Esophagus muscularis mucosa (tissue), 4 donors: ENCODE data around the gene FGF6. TPM values are rescaled to one million over a fixed set of nuclear protein-coding genes. Genes with fewer than 3 reads are reported as not detected.
"Not testable (repeated sequence)": the region's sequence is repeated elsewhere in the genome, so short reads cannot be mapped to it uniquely, and the experiment has no call there.

ENCODE experiments used
- DNase-seq: peaks from one replicate; pipeline ENCODE4 v3.0.0-alpha.2; 2017; ENCODE audit errors: extremely low spot score
- H3K27ac ChIP-seq, 4 donors: fragments of 200-600 bp; sonication (generic); replicated peaks in 1 of 4; 1 replicate in 3 of 4; 2 replicates in 1 of 4; pipeline ENCODE4 v1.5.1; 2016 to 2019; ENCODE audit warnings: mild to moderate bottlenecking in 1 of 4
- H3K27me3 ChIP-seq, 4 donors: fragments of 200-600 bp; sonication (generic); one replicate each; pipeline versions ENCODE4 v1.5.1 to v1.6.0; 2016 to 2019
- H3K36me3 ChIP-seq, 4 donors: fragments of 200-600 bp; sonication (generic); one replicate each; pipeline ENCODE4 v1.5.1; 2016 to 2019
- H3K4me1 ChIP-seq, 4 donors: fragments of 200-600 bp; sonication (generic); one replicate each; pipeline ENCODE4 v1.5.1; 2016 to 2019
- H3K4me3 ChIP-seq, 4 donors: fragments of 200-600 bp; sonication (generic); 1 replicate in 2 of 4; 2 replicates in 2 of 4; pipeline ENCODE4 v1.5.1; 2016 to 2019; ENCODE audit warnings: mild to moderate bottlenecking in 4 of 4, moderate library complexity in 1 of 4
- H3K9me3 ChIP-seq, 4 donors: fragments of 200-600 bp; sonication (generic); 1 replicate in 3 of 4; 2 replicates in 1 of 4; pipeline ENCODE4 v1.5.1; 2016 to 2019
- CTCF ChIP-seq, 3 experiments: fragments of 200-600 bp in 2 of 3; fragments of 450-650 bp in 1 of 3; sonication (generic) in 2 of 3; IDR thresholded peaks; one replicate each; pipeline ENCODE4 v1.5.1; 2017 to 2019; ENCODE audit warnings: antibody characterized with exemption in 3 of 3, mild to moderate bottlenecking in 2 of 3, moderate library complexity in 1 of 3
- EP300 ChIP-seq: sonication (generic); formaldehyde crosslinking; IDR thresholded peaks from one replicate; pipeline ENCODE4 v1.6.1; 2017; ENCODE audit warnings: antibody characterized with exemption
- POLR2A ChIP-seq: fragments of 450-650 bp; IDR thresholded peaks from one replicate; pipeline ENCODE4 v1.6.1; 2017; ENCODE audit warnings: antibody characterized with exemption, moderate library complexity, mild to moderate bottlenecking, low read depth
- POLR2AphosphoS5 ChIP-seq, 2 donors: sonication (generic); formaldehyde crosslinking; IDR thresholded peaks; one replicate each; pipeline ENCODE4 v1.6.1; 2017; ENCODE audit warnings: antibody characterized with exemption in 2 of 2
- WGBS: methylation state at CpG from one replicate; pipeline ENCODE4 v1.1.5; 2018; 5-methylcytosine and 5-hydroxymethylcytosine counted together
- intact Hi-C: fragments of 100-400 bp; cut with DNase I; formaldehyde crosslinking; loops from one replicate; pipeline ENCODE4 v1.15.1; 2023
- total RNA-seq, 4 donors: library from RNA; depleted of rRNA; stranded (reverse); fragments of >200 nt; gene quantifications; one replicate each; pipeline versions ENCODE4 v1.1.0 to v1.2.1, GENCODE V29; 2016

Gene FGF6
- total RNA-seq, 4 donors from 2014 or later: not detected

DNA sequence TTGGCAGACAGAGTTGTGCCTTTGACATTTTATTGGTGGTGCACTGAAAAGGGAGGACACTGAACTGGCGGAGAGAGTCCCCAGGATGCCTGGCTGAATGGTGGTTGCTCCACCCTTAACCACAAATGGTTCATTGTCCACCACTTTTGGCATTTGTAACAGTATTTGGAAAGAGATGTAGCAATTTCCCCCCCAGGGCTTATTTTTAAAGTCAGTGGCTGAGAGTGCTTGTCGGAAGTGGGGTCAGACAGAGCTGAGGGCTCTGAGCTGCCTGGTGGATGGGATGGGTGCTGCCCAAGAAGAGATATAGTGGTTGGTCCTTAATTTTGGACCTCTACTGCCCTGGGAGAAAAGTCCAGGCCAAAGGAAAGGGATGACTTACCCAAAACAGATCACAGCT lies 31.5 kb upstream of the FGF6 start:
- Histone ChIP-seq H3K27ac (no peak overlapping the region), H3K9me3 (peaks cover 0 to 7% (median 0%) of the 10 kb centered on the region in 4 donors), H3K36me3 (no peaks in the 10 kb centered on the region), H3K4me3 (no peak overlapping the region), H3K4me1 (no peaks in the 10 kb centered on the region), H3K27me3 (no peaks in the 10 kb centered on the region)
- intact Hi-C loops: no loop called here
- TF ChIP-seq POLR2AphosphoS5 (IDR thresholded peaks at IDR 0.05) (no peak), POLR2A (no peak), CTCF (IDR thresholded peaks at IDR 0.05) (no peak), EP300 (no peak)
- 96% methylated on average over 2 of the region's 2 CpGs for WGBS
- no peak for DNase-seq

- 56% methylated on average over 2 of the region's 2 CpGs for WGBS
- Histone ChIP-seq H3K4me3 (no peak overlapping the region), H3K27ac (no peak overlapping the region), H3K9me3 (no peaks in the 10 kb centered on the region), H3K36me3 (no peaks in the 10 kb centered on the region), H3K27me3 (no peaks in the 10 kb centered on the region), H3K4me1 (no peaks in the 10 kb centered on the region)
- intact Hi-C loops: no loop called here
- no peak for DNase-seq
- no peak for TF ChIP-seq EP300
- no peak for TF ChIP-seq POLR2A
- no peak for TF ChIP-seq POLR2AphosphoS5 (IDR thresholded peaks at IDR 0.05)
- no peak for TF ChIP-seq CTCF (IDR thresholded peaks at IDR 0.05)
Measured at GRCh38 chr12:4472046-4472445, 26.4 kb upstream of the FGF6 start.

GRCh38 chr12:4471256-4471655 lies 25.6 kb upstream of the FGF6 start:
- Histone ChIP-seq H3K4me3 (no peak overlapping the region), H3K36me3 (no peaks in the 10 kb centered on the region), H3K9me3 (no peaks in the 10 kb centered on the region), H3K4me1 (no peaks in the 10 kb centered on the region), H3K27ac (no peak overlapping the region), H3K27me3 (no peaks in the 10 kb centered on the region)
- TF ChIP-seq POLR2A (no peak), CTCF (IDR thresholded peaks at IDR 0.05) (no peak), POLR2AphosphoS5 (IDR thresholded peaks at IDR 0.05) (no peak), EP300 (no peak)
- intact Hi-C loops: no loop called here
- DNase-seq: no peak
- 71% methylated on average over 4 of the region's 4 CpGs for WGBS

DNA sequence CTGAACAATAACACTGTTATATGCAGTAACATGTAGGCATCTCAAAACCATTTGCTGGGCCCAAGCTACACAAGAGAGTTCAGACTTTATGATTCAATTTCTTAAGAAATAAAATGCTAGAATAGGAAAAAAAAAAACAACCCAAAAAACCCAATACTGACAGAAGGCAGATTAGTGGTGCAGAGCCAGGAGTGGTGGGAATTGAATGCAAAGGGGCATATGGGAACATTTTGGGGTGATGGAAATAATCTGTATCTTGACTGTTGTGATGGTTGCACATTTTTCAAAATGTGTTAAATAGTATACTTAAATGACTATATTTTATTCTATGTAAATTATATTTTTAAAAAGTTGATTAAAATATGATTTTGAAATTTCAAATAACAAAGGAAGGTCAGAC lies 23.4 kb upstream of the FGF6 start:
- Histone ChIP-seq H3K9me3 (no peaks in the 10 kb centered on the region), H3K36me3 (no peaks in the 10 kb centered on the region), H3K27ac (no peak overlapping the region), H3K4me1 (no peaks in the 10 kb centered on the region), H3K27me3 (no peaks in the 10 kb centered on the region), H3K4me3 (no peak overlapping the region)
- TF ChIP-seq CTCF (IDR thresholded peaks at IDR 0.05): no peak
- TF ChIP-seq POLR2A: no peak
- DNase-seq: no peak
- intact Hi-C loops: no loop called here

GRCh38 chr12:4460761-4461160 lies 15.1 kb upstream of the FGF6 start:
- intact Hi-C loops: no loop called here
- Histone ChIP-seq H3K27ac (no peak overlapping the region), H3K27me3 (no peaks in the 10 kb centered on the region), H3K36me3 (no peaks in the 10 kb centered on the region), H3K4me1 (no peaks in the 10 kb centered on the region), H3K4me3 (no peak overlapping the region), H3K9me3 (no peaks in the 10 kb centered on the region)
- WGBS: 90% methylated on average over 4 of the region's 4 CpGs
- DNase-seq: no peak
- TF ChIP-seq CTCF (IDR thresholded peaks at IDR 0.05) (no peak), POLR2A (no peak), POLR2AphosphoS5 (IDR thresholded peaks at IDR 0.05) (no peak), EP300 (no peak)

- H3K36me3 ChIP-seq, H3K9me3 ChIP-seq, H3K27me3 ChIP-seq, DNase-seq, intact Hi-C loops, H3K27ac ChIP-seq, H3K4me1 ChIP-seq, H3K4me3 ChIP-seq: not testable (repeated sequence)
- WGBS: 98% methylated on average over 4 of the region's 4 CpGs
Measured at GRCh38 chr12:4455849-4456248, 10.2 kb upstream of the FGF6 start.
